ENCODE results near the gene BABAM2. TPM values are rescaled to one million over a fixed set of nuclear protein-coding genes. Genes with fewer than 3 reads are reported as not detected.
A peak's percentile ranks its signal among the peaks of the same experiment; 100 is the strongest.

Gene BABAM2
- total and polyA plus RNA-seq, 9 of the 15 experiments (the other 6 are each of a cell fraction or from before 2014, with no cell fraction given) = 10.9 to 37.4 (median 25.6) TPM

- TF ChIP-seq MGA (IDR thresholded peaks at IDR 0.05) = peak; percentile 80
- TF ChIP-seq HOMEZ (CRISPR knock-in tag; IDR thresholded peaks at IDR 0.05) = peak; percentile 30; the same call in 1 of the 2 replicates
- 0 out of 2 replicates have a peak, but pooled peaks have one; percentile 34 for TF ChIP-seq DMBX1 (CRISPR knock-in tag; IDR thresholded peaks at IDR 0.05; ENCODE audit: borderline replicate concordance)
- TF ChIP-seq ZNF561 (CRISPR knock-in tag; conservative IDR thresholded peaks at IDR 0.05) = no peak
- 0 out of 2 replicates have a peak, but pooled peaks have one; percentile 18 for TF ChIP-seq ZNF766 (CRISPR knock-in tag; conservative IDR thresholded peaks at IDR 0.05)
- no peak for TF ChIP-seq NR4A1 (CRISPR knock-in tag; IDR thresholded peaks at IDR 0.05)
- 0 out of 2 replicates have a peak, but pooled peaks have one; percentile 39 for TF ChIP-seq NR4A1 (tag; IDR thresholded peaks at IDR 0.05)
- no peak for TF ChIP-seq NR2C2 (CRISPR knock-in tag; IDR thresholded peaks at IDR 0.05)
- peak; percentile 14; the same call in 1 of the 2 replicates for TF ChIP-seq NR2C2 (tag; IDR thresholded peaks at IDR 0.05)
- TF ChIP-seq YY1 (IDR thresholded peaks at IDR 0.05; ENCODE audit: borderline replicate concordance in 1 of 3, control insufficient read depth in 1 of 3, extremely low read depth in 1 of 3, insufficient read depth in 3 of 3, insufficient read length in 1 of 3, insufficient replicate concordance in 2 of 3, low read depth in 1 of 3, low read length in 2 of 3) = no peak
- no peak for TF ChIP-seq ARID2 (IDR thresholded peaks at IDR 0.05)
- no peak for TF ChIP-seq OTX1 (CRISPR knock-in tag; IDR thresholded peaks at IDR 0.05)
Measured at GRCh38 chr2:28382755-28383154, 492.2 kb downstream of the BABAM2 start (continued).
